ENCODE data around the gene FUT6. TPM values are rescaled to one million over a fixed set of nuclear protein-coding genes. Genes with fewer than 3 reads are reported as not detected.

Gene FUT6
- total RNA-seq, 1 experiment from 2014 or later, result not detected

GRCh38 chr19:5804516-5805461 lies 34.7 kb downstream of the FUT6 start, which contains the start of gene NRTN:
NRTN (plus strand) TSS chr19:5805067; CDS start chr19:5824166, 19,099 bp downstream.
- CTCF ChIA-PET, result interaction anchor here (0.6 to 2.1 kb wide), 38 partner anchors 8 to 563 kb away, joined by 3 to 45 read pairs (median 4); partner anchors contain the start of genes DUS3L, FUT3 and NDUFA11
- H3K36me3 Mint-ChIP-seq (ENCODE audit: insufficient read depth, unreplicated experiment), result peaks cover 9% of the 10 kb centered on the region
- no peak within 1 kb of the TSS for H3K27ac Mint-ChIP-seq (ENCODE audit: low read depth, unreplicated experiment)
- POLR2A ChIA-PET, result interaction anchor here (0.5 to 1.6 kb wide), 8 partner anchors 14 to 173 kb away, joined by 3 to 21 read pairs (median 4); partner anchors contain the start of genes DUS3L, NDUFA11 and RANBP3
- DNase-seq (ENCODE audit: unreplicated experiment), result peak; percentile 47
- H3K4me1 Mint-ChIP-seq (ENCODE audit: insufficient read depth, unreplicated experiment), result no peaks in the 10 kb centered on the region
- no peaks in the 10 kb centered on the region for H3K9me3 Mint-ChIP-seq (ENCODE audit: unreplicated experiment)
- BruUV-seq (replicated peaks), result no TSS peak
- no peak for TF ChIP-seq CTCF (IDR thresholded peaks at IDR 0.05; ENCODE audit: unreplicated experiment)
- peak within 1 kb of the TSS; percentile 66 for H3K4me3 Mint-ChIP-seq (ENCODE audit: unreplicated experiment)
- intact Hi-C loops (cut with micrococcal nuclease), result loop anchor here (1.0 to 10.0 kb wide), 3 partner anchors 19 to 180 kb away; no protein-coding TSS in a partner anchor
- no peaks in the 10 kb centered on the region for H3K27me3 Mint-ChIP-seq (ENCODE audit: insufficient read depth, unreplicated experiment)

- H3K4me3 Mint-ChIP-seq (ENCODE audit: unreplicated experiment), result peak overlapping the region; percentile 66
- ChIA-PET CTCF (interaction anchor here (0.6 to 2.1 kb wide), 42 partner anchors 9 to 564 kb away, joined by 3 to 45 read pairs (median 4); partner anchors contain the start of genes DUS3L, FUT3 and NDUFA11), POLR2A (interaction anchor here (0.5 to 1.6 kb wide), 9 partner anchors 13 to 174 kb away, joined by 3 to 21 read pairs (median 4); partner anchors contain the start of genes DUS3L, NDUFA11 and RANBP3)
- H3K36me3 Mint-ChIP-seq (ENCODE audit: insufficient read depth, unreplicated experiment), result peaks cover 9% of the 10 kb centered on the region
- intact Hi-C loops (cut with micrococcal nuclease), result loop anchor here (1.0 to 10.0 kb wide), 3 partner anchors 19 to 181 kb away; no protein-coding TSS in a partner anchor
- peak; percentile 91 for DNase-seq (ENCODE audit: unreplicated experiment)
- no peak overlapping the region for H3K27ac Mint-ChIP-seq (ENCODE audit: low read depth, unreplicated experiment)
- BruUV-seq (replicated peaks), result no TSS peak
- no peaks in the 10 kb centered on the region for H3K27me3 Mint-ChIP-seq (ENCODE audit: insufficient read depth, unreplicated experiment)
- no peaks in the 10 kb centered on the region for H3K4me1 Mint-ChIP-seq (ENCODE audit: insufficient read depth, unreplicated experiment)
- TF ChIP-seq CTCF (IDR thresholded peaks at IDR 0.05; ENCODE audit: unreplicated experiment), result peak; percentile 95
- no peaks in the 10 kb centered on the region for H3K9me3 Mint-ChIP-seq (ENCODE audit: unreplicated experiment)
Observed at GRCh38 chr19:5803752-5804515, 35.6 kb downstream of the FUT6 start.

GRCh38 chr19:5803441-5803751 lies 36.1 kb downstream of the FUT6 start:
- intact Hi-C loops (cut with micrococcal nuclease), result loop anchor here (10.0 kb wide), 1 partner anchor 181 kb away; no protein-coding TSS in a partner anchor
- H3K27ac Mint-ChIP-seq (ENCODE audit: low read depth, unreplicated experiment), result no peak overlapping the region

More at GRCh38 chr19:5803441-5803751, 36.1 kb downstream of the FUT6 start:
- ChIA-PET POLR2A (interaction anchor here (0.7 to 1.6 kb wide), 5 partner anchors 13 to 175 kb away, joined by 3 to 21 read pairs (median 4); partner anchors contain the start of genes DUS3L, NDUFA11 and RANBP3), CTCF (interaction anchor here (0.6 to 2.1 kb wide), 25 partner anchors 9 to 565 kb away, joined by 3 to 45 read pairs (median 5); partner anchors contain the start of genes DUS3L and NDUFA11)
- H3K9me3 Mint-ChIP-seq (ENCODE audit: unreplicated experiment), result no peaks in the 10 kb centered on the region
- no peak for DNase-seq (ENCODE audit: unreplicated experiment)
- no peaks in the 10 kb centered on the region for H3K27me3 Mint-ChIP-seq (ENCODE audit: insufficient read depth, unreplicated experiment)
- no peak for TF ChIP-seq CTCF (IDR thresholded peaks at IDR 0.05; ENCODE audit: unreplicated experiment)
- peak overlapping the region; percentile 66 for H3K4me3 Mint-ChIP-seq (ENCODE audit: unreplicated experiment)
- BruUV-seq (replicated peaks), result no TSS peak
- H3K36me3 Mint-ChIP-seq (ENCODE audit: insufficient read depth, unreplicated experiment), result peaks cover 9% of the 10 kb centered on the region
- H3K4me1 Mint-ChIP-seq (ENCODE audit: insufficient read depth, unreplicated experiment), result no peaks in the 10 kb centered on the region

Data from MCF 10A (cell line).